SU-DHL-6 (cell line): ENCODE measurements around the gene ORMDL3.

Experiments used
- H2AFZ ChIP-seq: fragments of 200-600 bp; sonication (generic); 2 replicates; pipeline ENCODE4 v1.6.1; 2014; ENCODE audit warnings: low read depth, mild to moderate bottlenecking, moderate library complexity, mixed read lengths, antibody characterized with exemption, low read length; ENCODE audit not compliant: severe bottlenecking
- H3F3A ChIP-seq: fragments of 200-600 bp; shearing (Covaris generic); 2 replicates; pipeline ENCODE4 v1.6.0; 2016; ENCODE audit warnings: antibody characterized with exemption, mild to moderate bottlenecking; ENCODE audit not compliant: insufficient read depth
- H3K27ac ChIP-seq: fragments of 200-600 bp; sonication (generic); 2 replicates; pipeline ENCODE4 v1.5.1; 2016; ENCODE audit warnings: low read depth, mild to moderate bottlenecking, low read length, moderate library complexity, mixed read lengths
- H3K27me3 ChIP-seq: fragments of 200-600 bp; sonication (generic), shearing (Covaris generic); 2 replicates; pipeline ENCODE4 v1.6.0; 2014; ENCODE audit warnings: mild to moderate bottlenecking, low read length
- H3K36me3 ChIP-seq: fragments of 200-600 bp; sonication (generic); 2 replicates; pipeline ENCODE4 v1.6.1; 2014; ENCODE audit warnings: mild to moderate bottlenecking, low read length, mixed read lengths
- H3K4me2 ChIP-seq: fragments of 300-600, 200-600 bp; shearing (Covaris generic), sonication (generic); 2 replicates; pipeline ENCODE4 v1.6.0; 2014; ENCODE audit warnings: low read length, low read depth, mild to moderate bottlenecking; ENCODE audit not compliant: poor library complexity, severe bottlenecking
- H3K4me3 ChIP-seq: fragments of 200-600 bp; sonication (generic); 2 replicates; pipeline ENCODE4 v1.5.1; 2014; ENCODE audit warnings: antibody characterized with exemption, low read length, mild to moderate bottlenecking, mixed read lengths; ENCODE audit not compliant: insufficient read depth, poor library complexity, severe bottlenecking
- H3K79me2 ChIP-seq: fragments of 200-600 bp; sonication (generic); 2 replicates; pipeline ENCODE4 v1.6.1; 2014; ENCODE audit warnings: mild to moderate bottlenecking, low read length, moderate library complexity; ENCODE audit not compliant: insufficient read depth
- H3K9ac ChIP-seq: fragments of 200-600 bp; sonication (generic); 2 replicates; pipeline ENCODE4 v1.7.0; 2014; ENCODE audit warnings: mild to moderate bottlenecking, low read length
- H3K9me2 ChIP-seq: fragments of 200-600 bp; sonication (generic); replicated peaks from 2 replicates; pipeline ENCODE4 v1.6.1; 2014; ENCODE audit warnings: low read length; ENCODE audit not compliant: insufficient read depth
- H3K9me3 ChIP-seq: fragments of 200-600 bp; sonication (generic); 2 replicates; pipeline ENCODE4 v1.6.1; 2014; ENCODE audit warnings: low read length, mixed read lengths; ENCODE audit not compliant: insufficient read depth
- H4K20me1 ChIP-seq: fragments of 200-600 bp; sonication (generic); 2 replicates; pipeline ENCODE4 v1.6.1; 2014; ENCODE audit warnings: low read depth, mild to moderate bottlenecking, antibody characterized with exemption, low read length, moderate library complexity, mixed read lengths
- EZH2phosphoT487 ChIP-seq: fragments of 200-600 bp; sonication (generic), shearing (Covaris generic); conservative IDR thresholded peaks from 2 replicates; pipeline ENCODE4 v1.6.1; 2018; ENCODE audit warnings: mild to moderate bottlenecking, antibody characterized with exemption, low read length, moderate library complexity, mixed read lengths
- TF ChIP-seq, protein P1 (sequence below): fragments of 200-600 bp; sonication (generic); IDR thresholded peaks from one replicate; pipeline ENCODE4 v1.5.1; 2017; ENCODE audit warnings: antibody characterized with exemption, mild to moderate bottlenecking, low read length, moderate library complexity; ENCODE audit not compliant: insufficient read depth, poor library complexity, severe bottlenecking

The ORMDL3 gene, protein sequence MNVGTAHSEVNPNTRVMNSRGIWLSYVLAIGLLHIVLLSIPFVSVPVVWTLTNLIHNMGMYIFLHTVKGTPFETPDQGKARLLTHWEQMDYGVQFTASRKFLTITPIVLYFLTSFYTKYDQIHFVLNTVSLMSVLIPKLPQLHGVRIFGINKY

DNA sequence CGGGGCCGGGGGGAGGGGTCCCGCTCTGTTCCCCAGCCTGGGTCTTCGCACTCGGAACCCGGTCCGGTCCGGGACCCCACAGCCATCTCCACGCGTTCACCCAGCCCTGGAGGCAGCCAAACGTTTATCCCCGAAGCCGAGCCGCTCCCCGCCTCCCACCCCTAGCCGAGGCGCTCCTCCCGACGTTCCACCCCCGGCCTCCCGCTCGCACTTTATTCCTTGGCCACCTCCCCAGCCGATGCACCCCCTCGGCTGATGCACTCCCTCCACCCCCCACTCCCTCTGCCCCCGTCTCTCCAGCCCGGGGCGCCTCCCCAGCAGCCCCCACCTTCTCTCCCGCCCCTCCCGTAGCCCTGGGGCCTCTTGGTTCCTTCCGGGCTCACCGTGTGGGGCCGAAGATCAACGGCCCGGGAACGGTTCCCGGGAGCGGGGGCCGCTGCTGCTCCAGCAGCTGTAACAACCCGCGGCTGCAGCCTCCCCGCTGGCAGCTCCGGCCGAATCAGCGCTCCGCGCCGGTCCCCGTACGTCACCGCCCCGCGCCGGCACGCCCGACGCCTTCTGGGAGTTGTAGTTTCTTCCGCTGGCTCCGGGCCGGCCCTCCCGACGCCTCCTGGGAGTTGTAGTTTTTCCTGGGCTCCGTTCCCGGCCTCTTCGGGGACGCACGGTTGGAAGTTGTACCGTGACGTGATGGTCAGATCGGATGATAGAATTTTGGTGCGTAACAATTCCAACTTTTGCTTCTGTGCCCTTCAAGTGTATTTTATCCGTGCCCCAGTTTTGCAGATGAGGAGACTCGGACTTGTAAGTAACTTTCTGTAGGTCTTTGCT is at the start of gene ORMDL3, which contains the start of gene LRRC3C:
TSS of gene ORMDL3 (minus strand) at position 501 of the 828 bp plus-strand sequence. CDS start 3,398 bp downstream, outside the sequence.
TSS of gene LRRC3C (plus strand) at position 632 of the 828 bp plus-strand sequence. CDS start 13,792 bp downstream, outside the sequence.
- H2AFZ ChIP-seq, result peak within 1 kb of the TSS; percentile 98
- H3K9me3 ChIP-seq, result no peaks in the 10 kb centered on the region
- no peaks in the 10 kb centered on the region for H3K9me2 ChIP-seq
- H3K4me2 ChIP-seq, result peak within 1 kb of the TSS; percentile 89
- peak within 1 kb of the TSS; percentile 90 for H3K4me3 ChIP-seq
- no peaks in the 10 kb centered on the region for H4K20me1 ChIP-seq
- no peaks in the 10 kb centered on the region for H3F3A ChIP-seq
- H3K27ac ChIP-seq, result 0 out of 2 replicates have a peak within 1 kb of the TSS, but pooled peaks have one; percentile 20
- H3K79me2 ChIP-seq, result peaks cover 31% of the 10 kb centered on the region
- H3K36me3 ChIP-seq, result no peaks in the 10 kb centered on the region
- no peaks in the 10 kb centered on the region for H3K27me3 ChIP-seq
- TF ChIP-seq EZH2phosphoT487, result no peak
- TF ChIP-seq, protein P1, sequence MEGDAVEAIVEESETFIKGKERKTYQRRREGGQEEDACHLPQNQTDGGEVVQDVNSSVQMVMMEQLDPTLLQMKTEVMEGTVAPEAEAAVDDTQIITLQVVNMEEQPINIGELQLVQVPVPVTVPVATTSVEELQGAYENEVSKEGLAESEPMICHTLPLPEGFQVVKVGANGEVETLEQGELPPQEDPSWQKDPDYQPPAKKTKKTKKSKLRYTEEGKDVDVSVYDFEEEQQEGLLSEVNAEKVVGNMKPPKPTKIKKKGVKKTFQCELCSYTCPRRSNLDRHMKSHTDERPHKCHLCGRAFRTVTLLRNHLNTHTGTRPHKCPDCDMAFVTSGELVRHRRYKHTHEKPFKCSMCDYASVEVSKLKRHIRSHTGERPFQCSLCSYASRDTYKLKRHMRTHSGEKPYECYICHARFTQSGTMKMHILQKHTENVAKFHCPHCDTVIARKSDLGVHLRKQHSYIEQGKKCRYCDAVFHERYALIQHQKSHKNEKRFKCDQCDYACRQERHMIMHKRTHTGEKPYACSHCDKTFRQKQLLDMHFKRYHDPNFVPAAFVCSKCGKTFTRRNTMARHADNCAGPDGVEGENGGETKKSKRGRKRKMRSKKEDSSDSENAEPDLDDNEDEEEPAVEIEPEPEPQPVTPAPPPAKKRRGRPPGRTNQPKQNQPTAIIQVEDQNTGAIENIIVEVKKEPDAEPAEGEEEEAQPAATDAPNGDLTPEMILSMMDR, result no peak
- peak within 1 kb of the TSS; percentile 78 for H3K9ac ChIP-seq

DNA sequence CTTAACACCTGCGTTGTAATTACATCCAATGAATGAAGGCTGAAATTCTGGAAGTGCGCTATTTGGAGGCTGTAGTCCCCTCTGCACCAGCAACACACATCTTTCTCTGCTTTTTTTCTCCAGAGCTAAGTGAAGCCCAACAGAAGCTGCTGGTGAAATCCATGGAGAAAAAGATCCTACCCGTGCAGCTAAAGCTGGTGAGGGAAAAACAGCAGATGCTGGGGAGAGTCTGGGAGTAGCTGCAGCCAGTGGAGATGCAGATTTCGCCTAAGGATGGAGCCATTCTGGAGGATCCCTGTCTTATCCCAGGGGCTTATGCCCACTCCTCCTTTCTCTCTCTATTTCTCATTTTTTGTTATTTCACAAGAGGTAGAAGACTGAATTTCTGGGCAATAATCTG is 48.4 kb upstream of the ORMDL3 start:
- peaks cover under 1% of the 10 kb centered on the region for H3K79me2 ChIP-seq
- H3K36me3 ChIP-seq, result no peaks in the 10 kb centered on the region
- no peak overlapping the region for H3K9ac ChIP-seq
- no peak overlapping the region for H3K27ac ChIP-seq
- no peaks in the 10 kb centered on the region for H3K9me3 ChIP-seq
- H3K27me3 ChIP-seq, result no peaks in the 10 kb centered on the region
- no peak overlapping the region for H3K4me2 ChIP-seq
- H3K9me2 ChIP-seq, result no peaks in the 10 kb centered on the region
- no peaks in the 10 kb centered on the region for H3F3A ChIP-seq
- H2AFZ ChIP-seq, result no peak overlapping the region
- H3K4me3 ChIP-seq, result no peak overlapping the region
- TF ChIP-seq EZH2phosphoT487, result no peak
- TF ChIP-seq, protein P1, result no peak
- H4K20me1 ChIP-seq, result no peaks in the 10 kb centered on the region

DNA sequence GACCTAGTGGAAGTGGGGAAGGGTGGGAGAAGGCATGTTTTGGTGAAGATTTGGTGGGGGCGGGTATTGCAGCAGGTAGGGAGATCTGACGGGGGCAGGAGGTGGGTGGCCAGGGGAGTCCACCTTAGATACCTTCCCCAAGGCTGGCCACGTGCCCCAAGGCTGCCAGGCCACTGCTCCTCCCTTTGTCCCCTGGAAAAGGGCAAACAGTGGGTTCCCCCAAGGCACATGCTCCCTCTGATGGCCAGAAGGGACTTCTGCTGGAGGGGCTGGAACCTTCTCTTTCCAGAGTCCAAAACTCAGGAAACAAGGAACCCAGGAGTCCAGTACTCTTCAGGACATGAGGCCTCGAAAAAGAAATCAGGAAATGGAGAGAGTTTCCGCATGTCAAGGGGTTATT is 47.0 kb upstream of the ORMDL3 start:
- no peaks in the 10 kb centered on the region for H3K9me3 ChIP-seq
- no peaks in the 10 kb centered on the region for H3K9me2 ChIP-seq
- no peak overlapping the region for H3K27ac ChIP-seq
- TF ChIP-seq, protein P1, result no peak
- TF ChIP-seq EZH2phosphoT487, result no peak
- H3K79me2 ChIP-seq, result no peaks in the 10 kb centered on the region
- no peak overlapping the region for H2AFZ ChIP-seq
- no peak overlapping the region for H3K9ac ChIP-seq
- H3K36me3 ChIP-seq, result no peaks in the 10 kb centered on the region
- H3F3A ChIP-seq, result no peaks in the 10 kb centered on the region
- H4K20me1 ChIP-seq, result no peaks in the 10 kb centered on the region
- H3K27me3 ChIP-seq, result no peaks in the 10 kb centered on the region
- no peak overlapping the region for H3K4me3 ChIP-seq
- H3K4me2 ChIP-seq, result no peak overlapping the region
